OCI-LY1 (cell line): ENCODE data around the gene HELT.

Experiments
- H2AFZ ChIP-seq: fragments of 200-600 bp; sonication (generic), shearing (Covaris generic); 2 replicates; pipeline ENCODE4 v1.6.0; 2014; ENCODE audit warnings: antibody characterized with exemption, mild to moderate bottlenecking, low read length
- H3F3A ChIP-seq: fragments of 200-600 bp; sonication (generic), shearing (Covaris generic); 2 replicates; pipeline ENCODE4 v1.6.0; 2014; ENCODE audit warnings: mild to moderate bottlenecking, antibody characterized with exemption, low read length, moderate library complexity; ENCODE audit not compliant: insufficient read depth
- H3K27ac ChIP-seq: fragments of 200-600 bp; sonication (generic); 2 replicates; pipeline ENCODE4 v1.5.1; 2014; ENCODE audit warnings: low read length, mixed run types, mild to moderate bottlenecking, low read depth; ENCODE audit not compliant: poor library complexity, severe bottlenecking
- H3K27me3 ChIP-seq: fragments of 200-600 bp; sonication (generic); 2 replicates; pipeline ENCODE4 v1.6.0; 2014; ENCODE audit warnings: antibody characterized with exemption, mild to moderate bottlenecking, low read length, moderate library complexity; ENCODE audit not compliant: insufficient read depth
- H3K36me3 ChIP-seq: fragments of 200-600 bp; sonication (generic); 2 replicates; pipeline ENCODE4 v1.6.1; 2014; ENCODE audit warnings: mild to moderate bottlenecking, antibody characterized with exemption, low read length, moderate library complexity, mixed read lengths; ENCODE audit not compliant: insufficient read depth
- H3K4me1 ChIP-seq: fragments of 200-600 bp; sonication (generic); 2 replicates; pipeline ENCODE4 v1.5.1; 2014; ENCODE audit warnings: mild to moderate bottlenecking, low read length, moderate library complexity; ENCODE audit not compliant: insufficient read depth, severe bottlenecking
- H3K4me2 ChIP-seq: fragments of 200-600 bp; sonication (generic), shearing (Covaris generic); 2 replicates; pipeline ENCODE4 v1.6.1; 2014; ENCODE audit warnings: low read length
- H3K4me3 ChIP-seq: fragments of 200-600 bp; sonication (generic); 2 replicates; pipeline ENCODE4 v1.5.1; 2014; ENCODE audit warnings: low read length, low read depth, mild to moderate bottlenecking, mixed read lengths; ENCODE audit not compliant: poor library complexity, severe bottlenecking
- H3K79me2 ChIP-seq: fragments of 200-600 bp; shearing (Covaris generic); 2 replicates; pipeline ENCODE4 v1.6.1; 2016; ENCODE audit warnings: mixed run types, low read length, mixed read lengths; ENCODE audit not compliant: insufficient read depth
- H3K9ac ChIP-seq: fragments of 200-600 bp; sonication (generic), shearing (Covaris generic); 2 replicates; pipeline ENCODE4 v1.6.1; 2014; ENCODE audit warnings: mild to moderate bottlenecking, low read length, mixed read lengths
- H3K9me2 ChIP-seq: fragments of 200-600 bp; sonication (generic), shearing (Covaris generic); 2 replicates; pipeline ENCODE4 v1.6.1; 2014; ENCODE audit warnings: low read depth, mild to moderate bottlenecking, low read length, mixed read lengths
- H3K9me3 ChIP-seq: fragments of 200-600 bp; shearing (Covaris generic); 2 replicates; pipeline ENCODE4 v1.6.1; 2014; ENCODE audit warnings: low read length, mixed read lengths
- H4K20me1 ChIP-seq: fragments of 200-600 bp; sonication (generic), shearing (Covaris generic); 2 replicates; pipeline ENCODE4 v1.6.0; 2016; ENCODE audit warnings: mild to moderate bottlenecking, low read length; ENCODE audit not compliant: insufficient read depth
- EZH2 ChIP-seq: fragments of 200-600 bp; sonication (generic), shearing (Covaris generic); IDR thresholded peaks from 2 replicates; pipeline ENCODE4 v1.8.0; 2017; ENCODE audit warnings: borderline replicate concordance, mixed run types, mild to moderate bottlenecking, antibody characterized with exemption, low read length, moderate library complexity, mixed read lengths
- TF ChIP-seq, protein P1 (sequence below): fragments of 200-600 bp; sonication (generic), shearing (Covaris generic); IDR thresholded peaks from 2 replicates; pipeline ENCODE4 v1.5.1; 2017; ENCODE audit warnings: mild to moderate bottlenecking, antibody characterized with exemption, low read length, moderate library complexity, mixed read lengths

HELT gene

DNA sequence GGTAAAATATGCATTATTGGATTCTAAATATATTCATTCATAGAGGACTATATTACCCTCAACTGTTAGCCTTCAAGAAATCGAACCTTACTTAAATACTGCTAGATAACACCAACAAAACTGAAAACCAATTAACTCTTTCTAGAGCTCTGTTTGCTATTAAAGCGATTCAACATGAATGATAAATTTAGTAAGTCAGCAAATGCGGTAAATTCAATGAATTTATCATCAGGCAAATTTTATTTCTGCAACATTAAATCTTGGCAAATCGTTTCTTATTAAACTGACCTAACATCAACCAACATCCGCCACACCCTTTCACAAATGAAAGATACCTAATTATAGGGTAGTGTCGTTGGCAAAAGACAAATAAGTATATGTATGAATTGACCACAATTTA lies 26.4 kb upstream of the HELT start:
- Histone ChIP-seq H3K9me3 (no peaks in the 10 kb centered on the region), H3K79me2 (no peaks in the 10 kb centered on the region), H4K20me1 (no peaks in the 10 kb centered on the region), H3K4me2 (no peak overlapping the region), H3K27ac (no peak overlapping the region), H3K4me3 (no peak overlapping the region), H3K9me2 (no peaks in the 10 kb centered on the region), H3F3A (no peaks in the 10 kb centered on the region), H3K36me3 (no peaks in the 10 kb centered on the region), H3K27me3 (no peaks in the 10 kb centered on the region), H3K9ac (no peak overlapping the region), H2AFZ (no peak overlapping the region), H3K4me1 (no peaks in the 10 kb centered on the region)
- no peak for TF ChIP-seq EZH2
- TF ChIP-seq, protein P1, sequence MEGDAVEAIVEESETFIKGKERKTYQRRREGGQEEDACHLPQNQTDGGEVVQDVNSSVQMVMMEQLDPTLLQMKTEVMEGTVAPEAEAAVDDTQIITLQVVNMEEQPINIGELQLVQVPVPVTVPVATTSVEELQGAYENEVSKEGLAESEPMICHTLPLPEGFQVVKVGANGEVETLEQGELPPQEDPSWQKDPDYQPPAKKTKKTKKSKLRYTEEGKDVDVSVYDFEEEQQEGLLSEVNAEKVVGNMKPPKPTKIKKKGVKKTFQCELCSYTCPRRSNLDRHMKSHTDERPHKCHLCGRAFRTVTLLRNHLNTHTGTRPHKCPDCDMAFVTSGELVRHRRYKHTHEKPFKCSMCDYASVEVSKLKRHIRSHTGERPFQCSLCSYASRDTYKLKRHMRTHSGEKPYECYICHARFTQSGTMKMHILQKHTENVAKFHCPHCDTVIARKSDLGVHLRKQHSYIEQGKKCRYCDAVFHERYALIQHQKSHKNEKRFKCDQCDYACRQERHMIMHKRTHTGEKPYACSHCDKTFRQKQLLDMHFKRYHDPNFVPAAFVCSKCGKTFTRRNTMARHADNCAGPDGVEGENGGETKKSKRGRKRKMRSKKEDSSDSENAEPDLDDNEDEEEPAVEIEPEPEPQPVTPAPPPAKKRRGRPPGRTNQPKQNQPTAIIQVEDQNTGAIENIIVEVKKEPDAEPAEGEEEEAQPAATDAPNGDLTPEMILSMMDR: no peak

DNA sequence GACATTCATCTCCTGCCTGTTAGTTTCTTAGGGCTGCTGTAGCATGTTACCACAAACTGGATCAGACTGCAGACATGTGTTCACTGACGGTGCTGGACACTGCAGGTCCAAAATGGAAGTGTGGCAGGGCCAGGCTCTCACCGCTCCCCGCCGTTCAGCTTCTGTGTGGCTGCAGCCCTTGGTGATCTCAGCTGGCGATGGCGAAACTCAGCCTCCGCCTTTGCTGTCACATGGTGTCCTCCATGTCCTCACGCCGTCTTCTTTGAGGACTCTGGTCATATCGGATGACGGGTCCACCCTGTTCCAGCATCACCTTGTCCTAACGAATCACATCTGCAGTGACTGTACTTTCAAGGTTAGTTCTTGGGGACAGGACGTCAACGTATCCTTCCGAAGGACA lies 25.9 kb upstream of the HELT start:
- H3K36me3 ChIP-seq: no peaks in the 10 kb centered on the region
- no peaks in the 10 kb centered on the region for H3K9me2 ChIP-seq
- no peak overlapping the region for H3K27ac ChIP-seq
- no peaks in the 10 kb centered on the region for H4K20me1 ChIP-seq
- H3K4me1 ChIP-seq: no peaks in the 10 kb centered on the region
- no peaks in the 10 kb centered on the region for H3K79me2 ChIP-seq
- H3K9me3 ChIP-seq: no peaks in the 10 kb centered on the region
- no peak overlapping the region for H3K4me3 ChIP-seq
- H3K27me3 ChIP-seq: no peaks in the 10 kb centered on the region
- no peak overlapping the region for H3K4me2 ChIP-seq
- TF ChIP-seq, protein P1: no peak
- TF ChIP-seq EZH2: no peak
- no peak overlapping the region for H2AFZ ChIP-seq
- H3F3A ChIP-seq: no peaks in the 10 kb centered on the region
- no peak overlapping the region for H3K9ac ChIP-seq

DNA sequence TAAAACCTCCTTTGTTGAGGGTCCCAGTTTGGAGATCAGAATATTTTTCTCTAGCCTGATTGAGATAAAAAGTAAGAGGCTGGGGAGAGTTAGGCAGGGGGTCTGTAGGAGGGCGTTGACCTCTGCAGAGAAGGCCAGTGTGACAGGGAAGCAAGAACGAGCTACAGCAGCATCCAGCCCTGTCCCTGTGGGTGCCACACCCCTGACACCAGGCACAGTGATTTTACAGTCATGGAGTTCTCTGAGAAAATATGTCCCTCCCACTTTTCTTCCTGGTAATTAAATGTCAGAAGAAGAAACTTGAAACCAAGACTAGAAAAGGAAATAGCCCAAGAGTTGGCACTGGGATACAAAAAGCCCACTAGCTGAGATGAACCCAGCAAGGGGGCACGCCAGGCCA lies 25.0 kb upstream of the HELT start:
- no peaks in the 10 kb centered on the region for H3K79me2 ChIP-seq
- no peaks in the 10 kb centered on the region for H3F3A ChIP-seq
- H3K9ac ChIP-seq: no peak overlapping the region
- no peak overlapping the region for H3K4me3 ChIP-seq
- no peaks in the 10 kb centered on the region for H4K20me1 ChIP-seq
- H3K4me1 ChIP-seq: no peaks in the 10 kb centered on the region
- H3K27ac ChIP-seq: no peak overlapping the region
- H3K9me3 ChIP-seq: no peaks in the 10 kb centered on the region
- H2AFZ ChIP-seq: no peak overlapping the region
- no peak for TF ChIP-seq EZH2
- TF ChIP-seq, protein P1: no peak
- no peaks in the 10 kb centered on the region for H3K27me3 ChIP-seq
- no peaks in the 10 kb centered on the region for H3K9me2 ChIP-seq
- H3K4me2 ChIP-seq: no peak overlapping the region
- no peaks in the 10 kb centered on the region for H3K36me3 ChIP-seq
